GM12801 (cell line): Measurements from ENCODE around the gene FAM13B.

Source experiments
- CTCF ChIP-seq: IDR thresholded peaks from one replicate; pipeline ENCODE4 v1.5.1; 2011; ENCODE audit warnings: control low read depth; ENCODE audit not compliant: insufficient read length; ENCODE audit errors: extremely low read depth

FAM13B gene

GRCh38 chr5:138011991-138012390, 20.9 kb downstream of the FAM13B start:
- TF ChIP-seq CTCF, result no peak

- TF ChIP-seq CTCF, result no peak
Observed at GRCh38 chr5:138000102-138000723, 32.7 kb downstream of the FAM13B start.

- TF ChIP-seq CTCF, result no peak
Observed at GRCh38 chr5:137997726-137998213, 35.1 kb downstream of the FAM13B start.

- TF ChIP-seq CTCF, result no peak
Observed at GRCh38 chr5:137995749-137996128, 37.1 kb downstream of the FAM13B start.

GRCh38 chr5:137995077-137995748, 37.7 kb downstream of the FAM13B start:
- no peak for TF ChIP-seq CTCF

GRCh38 chr5:137994556-137994955, 38.3 kb downstream of the FAM13B start:
- TF ChIP-seq CTCF, result no peak

GRCh38 chr5:137989419-137989818, 43.5 kb downstream of the FAM13B start:
- no peak for TF ChIP-seq CTCF
